ENCODE measurements around the gene SLC35F2. TPM values are rescaled to one million over a fixed set of nuclear protein-coding genes. Genes with fewer than 3 reads are reported as not detected.

Gene SLC35F2
- polyA plus RNA-seq, 1 of the 3 experiments (the other 2 are of a cell fraction): 12.4 TPM

DNA sequence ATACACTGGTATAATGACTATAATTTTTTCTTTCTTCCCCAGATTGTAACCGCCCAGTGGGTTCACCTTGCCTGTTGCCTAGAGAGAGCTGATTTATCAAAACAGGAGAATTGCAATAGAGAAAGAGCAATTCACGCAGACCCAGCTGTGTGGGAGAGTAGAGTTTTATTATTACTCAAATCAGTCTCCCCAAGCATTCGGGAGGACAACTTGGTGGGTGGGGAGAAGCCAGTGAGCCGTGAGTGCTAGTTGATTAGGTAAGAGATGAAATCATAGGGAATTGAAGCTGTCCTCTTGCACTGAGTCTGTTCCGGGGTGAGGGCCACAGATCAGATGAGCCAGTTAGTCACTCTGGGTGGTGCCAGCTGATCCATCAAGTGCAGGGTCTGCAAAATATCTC is 73.2 kb downstream of the SLC35F2 start:
- no peak overlapping the region for H3K4me2 ChIP-seq
- no peaks in the 10 kb centered on the region for H3K27me3 ChIP-seq (ENCODE audit: insufficient read depth)
- no peaks in the 10 kb centered on the region for H3K9me2 ChIP-seq
- no peaks in the 10 kb centered on the region for H3K9me3 ChIP-seq
- no peak overlapping the region for H3K9ac ChIP-seq
- ChIA-PET CTCF (interaction anchor here (1.1 kb wide), 1 partner anchor 15 kb away, joined by 3 read pairs; no protein-coding TSS in a partner anchor), POLR2A (no interaction called here)
- no peaks in the 10 kb centered on the region for H3K36me3 ChIP-seq (replicated peaks in 1 of 2; ENCODE audit: control insufficient read depth in 1 of 2, insufficient read depth in 2 of 2, low read length in 1 of 2)
- no peaks in the 10 kb centered on the region for H3K79me2 ChIP-seq (ENCODE audit: insufficient read depth)
- TF ChIP-seq, protein P1, sequence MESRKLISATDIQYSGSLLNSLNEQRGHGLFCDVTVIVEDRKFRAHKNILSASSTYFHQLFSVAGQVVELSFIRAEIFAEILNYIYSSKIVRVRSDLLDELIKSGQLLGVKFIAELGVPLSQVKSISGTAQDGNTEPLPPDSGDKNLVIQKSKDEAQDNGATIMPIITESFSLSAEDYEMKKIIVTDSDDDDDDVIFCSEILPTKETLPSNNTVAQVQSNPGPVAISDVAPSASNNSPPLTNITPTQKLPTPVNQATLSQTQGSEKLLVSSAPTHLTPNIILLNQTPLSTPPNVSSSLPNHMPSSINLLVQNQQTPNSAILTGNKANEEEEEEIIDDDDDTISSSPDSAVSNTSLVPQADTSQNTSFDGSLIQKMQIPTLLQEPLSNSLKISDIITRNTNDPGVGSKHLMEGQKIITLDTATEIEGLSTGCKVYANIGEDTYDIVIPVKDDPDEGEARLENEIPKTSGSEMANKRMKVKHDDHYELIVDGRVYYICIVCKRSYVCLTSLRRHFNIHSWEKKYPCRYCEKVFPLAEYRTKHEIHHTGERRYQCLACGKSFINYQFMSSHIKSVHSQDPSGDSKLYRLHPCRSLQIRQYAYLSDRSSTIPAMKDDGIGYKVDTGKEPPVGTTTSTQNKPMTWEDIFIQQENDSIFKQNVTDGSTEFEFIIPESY (IDR thresholded peaks at IDR 0.05; ENCODE audit: borderline replicate concordance, low read depth): no peak
- TF ChIP-seq TEAD4 (IDR thresholded peaks at IDR 0.05; ENCODE audit: borderline replicate concordance, insufficient read depth) (no peak), FOXM1 (IDR thresholded peaks at IDR 0.05; ENCODE audit: low read depth) (no peak), POLR2AphosphoS5 (IDR thresholded peaks at IDR 0.05; ENCODE audit: low read depth, low read length) (no peak), RCOR1 (IDR thresholded peaks at IDR 0.05; ENCODE audit: low read length) (no peak), MEF2A (IDR thresholded peaks at IDR 0.05; ENCODE audit: borderline replicate concordance, low read depth) (no peak), JUND (IDR thresholded peaks at IDR 0.05) (no peak), MXI1 (IDR thresholded peaks at IDR 0.05; ENCODE audit: low read depth, low read length) (no peak), EZH2phosphoT487 (IDR thresholded peaks at IDR 0.05; ENCODE audit: borderline replicate concordance, low read depth) (no peak), SIN3A (IDR thresholded peaks at IDR 0.05; ENCODE audit: borderline replicate concordance, low read depth, low read length) (no peak), RFX5 (IDR thresholded peaks at IDR 0.05; ENCODE audit: low read length) (no peak), TAF1 (IDR thresholded peaks at IDR 0.05; ENCODE audit: borderline replicate concordance, low read depth, low read length) (no peak), NRF1 (IDR thresholded peaks at IDR 0.05; ENCODE audit: low read depth, low read length) (no peak), TCF12 (IDR thresholded peaks at IDR 0.05) (no peak)
- TF ChIP-seq, protein P2, sequence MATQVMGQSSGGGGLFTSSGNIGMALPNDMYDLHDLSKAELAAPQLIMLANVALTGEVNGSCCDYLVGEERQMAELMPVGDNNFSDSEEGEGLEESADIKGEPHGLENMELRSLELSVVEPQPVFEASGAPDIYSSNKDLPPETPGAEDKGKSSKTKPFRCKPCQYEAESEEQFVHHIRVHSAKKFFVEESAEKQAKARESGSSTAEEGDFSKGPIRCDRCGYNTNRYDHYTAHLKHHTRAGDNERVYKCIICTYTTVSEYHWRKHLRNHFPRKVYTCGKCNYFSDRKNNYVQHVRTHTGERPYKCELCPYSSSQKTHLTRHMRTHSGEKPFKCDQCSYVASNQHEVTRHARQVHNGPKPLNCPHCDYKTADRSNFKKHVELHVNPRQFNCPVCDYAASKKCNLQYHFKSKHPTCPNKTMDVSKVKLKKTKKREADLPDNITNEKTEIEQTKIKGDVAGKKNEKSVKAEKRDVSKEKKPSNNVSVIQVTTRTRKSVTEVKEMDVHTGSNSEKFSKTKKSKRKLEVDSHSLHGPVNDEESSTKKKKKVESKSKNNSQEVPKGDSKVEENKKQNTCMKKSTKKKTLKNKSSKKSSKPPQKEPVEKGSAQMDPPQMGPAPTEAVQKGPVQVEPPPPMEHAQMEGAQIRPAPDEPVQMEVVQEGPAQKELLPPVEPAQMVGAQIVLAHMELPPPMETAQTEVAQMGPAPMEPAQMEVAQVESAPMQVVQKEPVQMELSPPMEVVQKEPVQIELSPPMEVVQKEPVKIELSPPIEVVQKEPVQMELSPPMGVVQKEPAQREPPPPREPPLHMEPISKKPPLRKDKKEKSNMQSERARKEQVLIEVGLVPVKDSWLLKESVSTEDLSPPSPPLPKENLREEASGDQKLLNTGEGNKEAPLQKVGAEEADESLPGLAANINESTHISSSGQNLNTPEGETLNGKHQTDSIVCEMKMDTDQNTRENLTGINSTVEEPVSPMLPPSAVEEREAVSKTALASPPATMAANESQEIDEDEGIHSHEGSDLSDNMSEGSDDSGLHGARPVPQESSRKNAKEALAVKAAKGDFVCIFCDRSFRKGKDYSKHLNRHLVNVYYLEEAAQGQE (IDR thresholded peaks at IDR 0.05; ENCODE audit: low read depth, low read length): no peak
- TF ChIP-seq, protein P3, sequence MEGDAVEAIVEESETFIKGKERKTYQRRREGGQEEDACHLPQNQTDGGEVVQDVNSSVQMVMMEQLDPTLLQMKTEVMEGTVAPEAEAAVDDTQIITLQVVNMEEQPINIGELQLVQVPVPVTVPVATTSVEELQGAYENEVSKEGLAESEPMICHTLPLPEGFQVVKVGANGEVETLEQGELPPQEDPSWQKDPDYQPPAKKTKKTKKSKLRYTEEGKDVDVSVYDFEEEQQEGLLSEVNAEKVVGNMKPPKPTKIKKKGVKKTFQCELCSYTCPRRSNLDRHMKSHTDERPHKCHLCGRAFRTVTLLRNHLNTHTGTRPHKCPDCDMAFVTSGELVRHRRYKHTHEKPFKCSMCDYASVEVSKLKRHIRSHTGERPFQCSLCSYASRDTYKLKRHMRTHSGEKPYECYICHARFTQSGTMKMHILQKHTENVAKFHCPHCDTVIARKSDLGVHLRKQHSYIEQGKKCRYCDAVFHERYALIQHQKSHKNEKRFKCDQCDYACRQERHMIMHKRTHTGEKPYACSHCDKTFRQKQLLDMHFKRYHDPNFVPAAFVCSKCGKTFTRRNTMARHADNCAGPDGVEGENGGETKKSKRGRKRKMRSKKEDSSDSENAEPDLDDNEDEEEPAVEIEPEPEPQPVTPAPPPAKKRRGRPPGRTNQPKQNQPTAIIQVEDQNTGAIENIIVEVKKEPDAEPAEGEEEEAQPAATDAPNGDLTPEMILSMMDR (IDR thresholded peaks at IDR 0.05): no peak
- TF ChIP-seq, protein P4, sequence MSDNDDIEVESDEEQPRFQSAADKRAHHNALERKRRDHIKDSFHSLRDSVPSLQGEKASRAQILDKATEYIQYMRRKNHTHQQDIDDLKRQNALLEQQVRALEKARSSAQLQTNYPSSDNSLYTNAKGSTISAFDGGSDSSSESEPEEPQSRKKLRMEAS (IDR thresholded peaks at IDR 0.05; ENCODE audit: low read depth): no peak
- no peak overlapping the region for H3K4me3 ChIP-seq (ENCODE audit: low read depth in 2 of 2, low read length in 1 of 2)
- no peaks in the 10 kb centered on the region for H4K20me1 ChIP-seq (ENCODE audit: insufficient read depth)
- no peaks in the 10 kb centered on the region for H3K4me1 ChIP-seq (ENCODE audit: control insufficient read depth in 1 of 2, insufficient read depth in 2 of 2, low read depth in 1 of 2, low read length in 1 of 2)
- no peaks in the 10 kb centered on the region for H3F3A ChIP-seq (replicated peaks; ENCODE audit: insufficient read depth)
- H3K27ac ChIP-seq (ENCODE audit: low read depth in 2 of 2, low read length in 1 of 2): no peak overlapping the region
- DNase-seq: no peak
- WGBS (ENCODE audit: low lambda C conversion rate): 66% methylated on average over 5 of the region's 5 CpGs
- no peak overlapping the region for H2AFZ ChIP-seq (ENCODE audit: low read depth)
